Stomach smooth muscle (tissue), 2 donors: ENCODE measurements around the gene AKAP12.
"Not testable (repeated sequence)": the region's sequence is repeated elsewhere in the genome, so short reads cannot be mapped to it uniquely, and the experiment has no call there.

Experiments used
- H3K27ac ChIP-seq: one replicate; pipeline ENCODE4 v1.7.0; 2013; ENCODE audit warnings: mild to moderate bottlenecking, low read length, inconsistent platforms
- H3K27me3 ChIP-seq, 2 donors: one replicate each; pipeline ENCODE4 v1.7.0; 2013; ENCODE audit warnings: low read length in 2 of 2; ENCODE audit not compliant: insufficient read depth in 2 of 2, control insufficient read depth in 1 of 2
- H3K36me3 ChIP-seq, 2 donors: one replicate each; pipeline ENCODE4 v1.7.0; 2013; ENCODE audit warnings: low read length in 2 of 2; ENCODE audit not compliant: control insufficient read depth in 2 of 2, insufficient read depth in 2 of 2
- H3K4me1 ChIP-seq: one replicate; pipeline ENCODE4 v1.7.0; 2013; ENCODE audit warnings: low read length; ENCODE audit not compliant: control insufficient read depth, insufficient read depth
- H3K4me3 ChIP-seq, 2 donors: one replicate each; pipeline ENCODE4 v1.7.0; 2013; ENCODE audit warnings: low read length in 2 of 2
- H3K9ac ChIP-seq, 2 donors: one replicate each; pipeline ENCODE4 v1.7.0; 2013; ENCODE audit warnings: low read length in 2 of 2, mild to moderate bottlenecking in 1 of 2
- H3K9me3 ChIP-seq, 2 donors: one replicate each; pipeline ENCODE4 v1.7.0; 2013; ENCODE audit warnings: low read length in 2 of 2; ENCODE audit not compliant: control insufficient read depth in 2 of 2
- donor health status: healthy.
- donor health status: Pancreatic carcinoma.

The AKAP12 gene

DNA sequence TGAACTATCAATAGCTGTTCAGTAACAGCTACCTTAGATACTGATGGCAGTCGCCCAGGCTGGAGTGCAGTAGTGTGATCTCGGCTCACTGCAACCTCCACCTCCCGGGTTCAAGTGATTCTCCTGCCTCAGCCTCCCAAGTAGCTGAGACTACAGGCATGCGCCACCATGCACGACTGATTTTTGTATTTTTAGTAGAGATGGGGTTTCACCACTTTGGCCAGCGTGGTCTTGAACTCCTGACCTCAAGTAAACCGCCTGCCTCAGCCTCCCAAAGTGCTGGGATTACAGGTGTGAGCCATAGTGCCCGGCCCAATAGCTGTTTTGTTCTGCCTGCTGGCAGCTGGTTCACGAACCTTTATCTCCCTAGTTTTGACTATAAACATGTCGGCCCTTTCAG is 103.0 kb downstream of the AKAP12 start:
- H3K4me3 ChIP-seq, H3K27me3 ChIP-seq, H3K9me3 ChIP-seq, H3K4me1 ChIP-seq, H3K36me3 ChIP-seq, H3K27ac ChIP-seq, H3K9ac ChIP-seq: not testable (repeated sequence)

DNA sequence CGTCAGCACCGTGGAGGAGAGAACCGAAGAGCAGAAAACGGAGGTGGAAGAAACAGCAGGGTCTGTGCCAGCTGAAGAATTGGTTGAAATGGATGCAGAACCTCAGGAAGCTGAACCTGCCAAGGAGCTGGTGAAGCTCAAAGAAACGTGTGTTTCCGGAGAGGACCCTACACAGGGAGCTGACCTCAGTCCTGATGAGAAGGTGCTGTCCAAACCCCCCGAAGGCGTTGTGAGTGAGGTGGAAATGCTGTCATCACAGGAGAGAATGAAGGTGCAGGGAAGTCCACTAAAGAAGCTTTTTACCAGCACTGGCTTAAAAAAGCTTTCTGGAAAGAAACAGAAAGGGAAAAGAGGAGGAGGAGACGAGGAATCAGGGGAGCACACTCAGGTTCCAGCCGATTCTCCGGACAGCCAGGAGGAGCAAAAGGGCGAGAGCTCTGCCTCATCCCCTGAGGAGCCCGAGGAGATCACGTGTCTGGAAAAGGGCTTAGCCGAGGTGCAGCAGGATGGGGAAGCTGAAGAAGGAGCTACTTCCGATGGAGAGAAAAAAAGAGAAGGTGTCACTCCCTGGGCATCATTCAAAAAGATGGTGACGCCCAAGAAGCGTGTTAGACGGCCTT is 110.0 kb downstream of the AKAP12 start:
- Histone ChIP-seq H3K27ac (no peak overlapping the region), H3K9me3 (no peaks in the 10 kb centered on the region), H3K4me1 (peaks cover 6% of the 10 kb centered on the region), H3K9ac (no peak overlapping the region), H3K4me3 (no peak overlapping the region), H3K36me3 (peaks cover 34 to 40% of the 10 kb centered on the region in 2 donors), H3K27me3 (no peaks in the 10 kb centered on the region)

DNA sequence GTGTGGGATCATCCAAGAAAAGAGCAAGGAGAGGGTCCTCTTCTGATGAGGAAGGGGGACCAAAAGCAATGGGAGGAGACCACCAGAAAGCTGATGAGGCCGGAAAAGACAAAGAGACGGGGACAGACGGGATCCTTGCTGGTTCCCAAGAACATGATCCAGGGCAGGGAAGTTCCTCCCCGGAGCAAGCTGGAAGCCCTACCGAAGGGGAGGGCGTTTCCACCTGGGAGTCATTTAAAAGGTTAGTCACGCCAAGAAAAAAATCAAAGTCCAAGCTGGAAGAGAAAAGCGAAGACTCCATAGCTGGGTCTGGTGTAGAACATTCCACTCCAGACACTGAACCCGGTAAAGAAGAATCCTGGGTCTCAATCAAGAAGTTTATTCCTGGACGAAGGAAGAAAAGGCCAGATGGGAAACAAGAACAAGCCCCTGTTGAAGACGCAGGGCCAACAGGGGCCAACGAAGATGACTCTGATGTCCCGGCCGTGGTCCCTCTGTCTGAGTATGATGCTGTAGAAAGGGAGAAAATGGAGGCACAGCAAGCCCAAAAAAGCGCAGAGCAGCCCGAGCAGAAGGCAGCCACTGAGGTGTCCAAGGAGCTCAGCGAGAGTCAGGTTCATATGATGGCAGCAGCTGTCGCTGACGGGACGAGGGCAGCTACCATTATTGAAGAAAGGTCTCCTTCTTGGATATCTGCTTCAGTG is 110.8 kb downstream of the AKAP12 start:
- Histone ChIP-seq H3K9me3 (no peaks in the 10 kb centered on the region), H3K36me3 (peaks cover 35 to 40% of the 10 kb centered on the region in 2 donors), H3K4me1 (peaks cover 6% of the 10 kb centered on the region), H3K27me3 (no peaks in the 10 kb centered on the region), H3K9ac (no peak overlapping the region), H3K27ac (no peak overlapping the region), H3K4me3 (no peak overlapping the region)

DNA sequence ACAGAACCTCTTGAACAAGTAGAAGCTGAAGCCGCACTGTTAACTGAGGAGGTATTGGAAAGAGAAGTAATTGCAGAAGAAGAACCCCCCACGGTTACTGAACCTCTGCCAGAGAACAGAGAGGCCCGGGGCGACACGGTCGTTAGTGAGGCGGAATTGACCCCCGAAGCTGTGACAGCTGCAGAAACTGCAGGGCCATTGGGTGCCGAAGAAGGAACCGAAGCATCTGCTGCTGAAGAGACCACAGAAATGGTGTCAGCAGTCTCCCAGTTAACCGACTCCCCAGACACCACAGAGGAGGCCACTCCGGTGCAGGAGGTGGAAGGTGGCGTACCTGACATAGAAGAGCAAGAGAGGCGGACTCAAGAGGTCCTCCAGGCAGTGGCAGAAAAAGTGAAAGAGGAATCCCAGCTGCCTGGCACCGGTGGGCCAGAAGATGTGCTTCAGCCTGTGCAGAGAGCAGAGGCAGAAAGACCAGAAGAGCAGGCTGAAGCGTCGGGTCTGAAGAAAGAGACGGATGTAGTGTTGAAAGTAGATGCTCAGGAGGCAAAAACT is 111.5 kb downstream of the AKAP12 start:
- H3K9ac ChIP-seq: no peak overlapping the region
- H3K36me3 ChIP-seq: peaks cover 37 to 45% of the 10 kb centered on the region in 2 donors
- H3K4me1 ChIP-seq: peaks cover 2% of the 10 kb centered on the region
- no peaks in the 10 kb centered on the region for H3K9me3 ChIP-seq
- no peak overlapping the region for H3K27ac ChIP-seq
- H3K4me3 ChIP-seq: no peak overlapping the region
- H3K27me3 ChIP-seq: no peaks in the 10 kb centered on the region

DNA sequence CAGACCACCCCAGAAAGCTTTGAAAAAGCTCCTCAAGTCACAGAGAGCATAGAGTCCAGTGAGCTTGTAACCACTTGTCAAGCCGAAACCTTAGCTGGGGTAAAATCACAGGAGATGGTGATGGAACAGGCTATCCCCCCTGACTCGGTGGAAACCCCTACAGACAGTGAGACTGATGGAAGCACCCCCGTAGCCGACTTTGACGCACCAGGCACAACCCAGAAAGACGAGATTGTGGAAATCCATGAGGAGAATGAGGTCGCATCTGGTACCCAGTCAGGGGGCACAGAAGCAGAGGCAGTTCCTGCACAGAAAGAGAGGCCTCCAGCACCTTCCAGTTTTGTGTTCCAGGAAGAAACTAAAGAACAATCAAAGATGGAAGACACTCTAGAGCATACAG is 112.0 kb downstream of the AKAP12 start:
- H3K4me1 ChIP-seq: no peaks in the 10 kb centered on the region
- H3K4me3 ChIP-seq: no peak overlapping the region
- no peaks in the 10 kb centered on the region for H3K27me3 ChIP-seq
- peaks cover 37 to 48% of the 10 kb centered on the region in 2 donors for H3K36me3 ChIP-seq
- H3K9ac ChIP-seq: no peak overlapping the region
- H3K9me3 ChIP-seq: no peaks in the 10 kb centered on the region
- no peak overlapping the region for H3K27ac ChIP-seq

DNA sequence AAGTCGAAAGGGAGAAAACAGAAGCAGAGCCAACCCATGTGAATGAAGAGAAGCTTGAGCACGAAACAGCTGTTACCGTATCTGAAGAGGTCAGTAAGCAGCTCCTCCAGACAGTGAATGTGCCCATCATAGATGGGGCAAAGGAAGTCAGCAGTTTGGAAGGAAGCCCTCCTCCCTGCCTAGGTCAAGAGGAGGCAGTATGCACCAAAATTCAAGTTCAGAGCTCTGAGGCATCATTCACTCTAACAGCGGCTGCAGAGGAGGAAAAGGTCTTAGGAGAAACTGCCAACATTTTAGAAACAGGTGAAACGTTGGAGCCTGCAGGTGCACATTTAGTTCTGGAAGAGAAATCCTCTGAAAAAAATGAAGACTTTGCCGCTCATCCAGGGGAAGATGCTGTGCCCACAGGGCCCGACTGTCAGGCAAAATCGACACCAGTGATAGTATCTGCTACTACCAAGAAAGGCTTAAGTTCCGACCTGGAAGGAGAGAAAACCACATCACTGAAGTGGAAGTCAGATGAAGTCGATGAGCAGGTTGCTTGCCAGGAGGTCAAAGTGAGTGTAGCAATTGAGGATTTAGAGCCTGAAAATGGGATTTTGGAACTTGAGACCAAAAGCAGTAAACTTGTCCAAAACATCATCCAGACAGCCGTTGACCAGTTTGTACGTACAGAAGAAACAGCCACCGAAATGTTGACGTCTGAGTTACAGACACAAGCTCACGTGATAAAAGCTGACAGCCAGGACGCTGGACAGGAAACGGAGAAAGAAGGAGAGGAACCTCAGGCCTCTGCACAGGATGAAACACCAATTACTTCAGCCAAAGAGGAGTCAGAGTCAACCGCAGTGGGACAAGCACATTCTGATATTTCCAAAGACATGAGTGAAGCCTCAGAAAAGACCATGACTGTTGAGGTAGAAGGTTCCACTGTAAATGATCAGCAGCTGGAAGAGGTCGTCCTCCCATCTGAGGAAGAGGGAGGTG is 112.9 kb downstream of the AKAP12 start:
- Histone ChIP-seq H3K9ac (no peak overlapping the region), H3K4me3 (no peak overlapping the region), H3K4me1 (no peaks in the 10 kb centered on the region), H3K27ac (no peak overlapping the region), H3K27me3 (no peaks in the 10 kb centered on the region), H3K36me3 (peaks cover 37 to 48% of the 10 kb centered on the region in 2 donors), H3K9me3 (no peaks in the 10 kb centered on the region)

DNA sequence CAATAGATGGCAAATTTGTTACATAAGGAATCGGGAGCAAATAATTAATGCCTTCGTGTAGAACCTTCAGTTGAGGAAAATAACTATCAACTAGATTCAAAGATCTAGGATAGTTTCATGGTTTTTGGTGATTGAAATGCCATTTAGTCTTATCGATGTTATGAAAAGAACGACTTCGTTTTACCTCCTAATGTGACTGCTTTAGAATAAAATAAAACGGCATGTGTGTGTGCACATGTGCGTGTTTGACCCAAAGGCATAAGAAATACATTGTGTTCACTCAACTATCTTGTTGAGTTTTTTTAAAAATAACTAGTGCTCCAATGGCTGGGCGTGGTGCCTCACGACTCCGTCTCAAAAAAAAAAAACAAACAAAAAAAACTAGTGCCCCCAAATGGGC is 114.0 kb downstream of the AKAP12 start:
- Histone ChIP-seq H3K27me3 (no peaks in the 10 kb centered on the region), H3K4me3 (no peak overlapping the region), H3K9me3 (no peaks in the 10 kb centered on the region), H3K27ac (no peak overlapping the region), H3K36me3 (peaks cover 35 to 47% of the 10 kb centered on the region in 2 donors), H3K9ac (no peak overlapping the region), H3K4me1 (no peaks in the 10 kb centered on the region)

DNA sequence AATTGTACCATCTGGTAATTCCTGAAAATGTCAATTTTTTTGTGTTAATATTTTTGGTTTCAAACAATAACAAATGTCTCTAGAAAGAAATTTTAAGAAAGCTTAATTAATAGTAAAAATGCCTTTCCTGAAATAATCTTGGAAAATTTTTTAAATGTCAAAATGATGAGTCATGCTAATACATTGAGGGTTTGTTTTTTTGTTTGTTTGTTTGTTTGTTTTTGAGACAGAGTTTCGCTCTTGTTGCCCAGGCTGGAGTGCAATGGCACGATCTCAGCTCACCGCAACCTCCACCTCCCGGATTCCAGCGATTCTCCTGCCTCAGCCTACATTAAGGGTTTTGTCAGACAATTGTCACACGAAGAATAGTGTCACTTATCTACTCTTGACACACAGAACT is 117.2 kb downstream of the AKAP12 start:
- not testable (repeated sequence) for H3K9ac ChIP-seq, H3K4me1 ChIP-seq, H3K9me3 ChIP-seq, H3K4me3 ChIP-seq, H3K27ac ChIP-seq, H3K27me3 ChIP-seq
- peaks cover 21 to 23% of the 10 kb centered on the region in 2 donors for H3K36me3 ChIP-seq

DNA sequence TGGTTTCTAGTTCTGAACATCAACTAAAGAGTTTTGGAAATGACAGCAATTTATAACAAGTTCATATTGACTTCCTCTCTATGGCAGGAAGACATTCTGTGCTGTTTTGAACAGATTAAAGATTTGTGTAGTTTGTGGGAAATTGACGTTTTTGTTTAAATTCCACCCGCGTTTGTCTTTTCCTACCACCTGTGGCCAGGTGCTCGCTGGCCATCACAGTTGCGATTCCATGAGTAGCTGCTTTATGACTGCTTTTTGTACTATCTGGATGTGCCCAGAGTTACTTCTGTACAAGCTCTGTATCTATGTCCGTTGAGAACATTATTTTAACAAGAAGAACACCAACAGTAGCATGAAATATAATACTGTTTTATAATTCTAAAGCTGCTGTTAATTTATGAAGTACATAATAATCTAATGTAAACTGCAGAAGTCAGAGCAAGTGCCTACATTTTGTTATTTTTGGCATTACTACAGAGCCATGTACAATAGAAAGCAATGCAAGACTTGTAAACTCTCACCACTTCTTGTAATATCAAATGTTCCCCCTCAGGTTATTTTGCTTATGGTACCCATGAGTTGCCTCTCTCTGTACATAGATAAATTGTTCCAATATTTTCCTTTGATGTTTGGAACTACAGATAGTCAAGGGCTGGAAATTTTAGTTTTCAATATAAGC is 118.1 kb downstream of the AKAP12 start:
- H3K36me3 ChIP-seq: peaks cover 19 to 20% of the 10 kb centered on the region in 2 donors
- H3K4me3 ChIP-seq: no peak overlapping the region
- H3K27ac ChIP-seq: no peak overlapping the region
- H3K27me3 ChIP-seq: no peaks in the 10 kb centered on the region
- no peaks in the 10 kb centered on the region for H3K4me1 ChIP-seq
- H3K9me3 ChIP-seq: no peaks in the 10 kb centered on the region
- no peak overlapping the region for H3K9ac ChIP-seq

DNA sequence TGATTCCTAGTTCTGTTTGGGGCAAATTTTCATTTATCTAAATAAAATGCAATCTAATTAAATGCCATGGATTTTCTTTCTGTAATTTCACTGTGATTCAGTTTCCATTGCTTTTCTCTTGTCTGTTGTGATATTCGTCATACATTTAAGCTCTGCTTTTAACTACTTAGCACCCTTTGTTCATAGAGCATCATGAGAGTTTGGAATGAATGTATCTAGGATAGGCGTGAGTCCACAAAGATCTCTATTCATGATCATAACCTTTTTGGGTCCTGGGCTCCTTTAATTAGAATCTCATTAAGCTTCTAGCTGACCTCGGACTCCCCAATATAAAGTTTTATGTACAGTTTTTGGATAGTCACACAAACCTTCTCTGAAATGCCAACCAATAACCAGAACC is 118.7 kb downstream of the AKAP12 start:
- Histone ChIP-seq H3K27me3 (no peaks in the 10 kb centered on the region), H3K27ac (no peak overlapping the region), H3K4me1 (no peaks in the 10 kb centered on the region), H3K4me3 (no peak overlapping the region), H3K9me3 (no peaks in the 10 kb centered on the region), H3K9ac (no peak overlapping the region), H3K36me3 (peaks cover 15 to 16% of the 10 kb centered on the region in 2 donors)
